Measurements from ENCODE around the gene KIAA1614. TPM values are rescaled to one million over a fixed set of nuclear protein-coding genes. Genes with fewer than 3 reads are reported as not detected.

KIAA1614 gene
- total RNA-seq, 2 donors from 2014 or later, result 0.22 to 0.67 TPM

- ATAC-seq, result no peak
These were observed 23.7 kb downstream of the KIAA1614 start for GRCh38 chr1:180936110-180937011.

DNA sequence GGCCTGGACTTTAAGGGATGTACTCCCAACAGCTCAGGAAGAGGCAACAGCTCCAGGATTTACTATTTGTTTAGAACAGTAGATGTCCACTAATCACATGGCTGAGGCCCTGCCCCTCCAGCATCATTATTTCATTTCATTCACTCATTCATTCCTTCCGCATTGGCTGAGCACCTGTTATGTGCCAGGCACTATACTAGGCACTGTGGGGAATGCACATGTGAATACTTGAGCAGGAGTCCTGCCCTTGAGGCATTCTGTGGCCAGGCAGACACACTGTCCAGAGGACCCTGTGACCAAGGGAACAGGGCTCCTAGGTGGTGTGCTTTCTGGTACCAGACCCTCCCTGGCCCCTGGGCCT, 24.3 kb downstream of the KIAA1614 start:
- ATAC-seq (no peak), DNase-seq (ENCODE audit: low spot score) (no peak)
- Mint-ChIP-seq H3K4me1 (ENCODE audit: low read depth in 2 of 2) (peaks cover 10 to 18% of the 10 kb centered on the region in 2 donors), H3K4me3 (no peak overlapping the region), H3K9me3 (no peaks in the 10 kb centered on the region), H3K36me3 (no peaks in the 10 kb centered on the region), H3K27ac (no peak overlapping the region), H3K27me3 (no peaks in the 10 kb centered on the region)

More at GRCh38 chr1:180936110-180937011, 23.7 kb downstream of the KIAA1614 start:
- Mint-ChIP-seq H3K4me1 (ENCODE audit: low read depth in 2 of 2) (peaks cover 10 to 24% of the 10 kb centered on the region in 2 donors), H3K36me3 (no peaks in the 10 kb centered on the region), H3K9me3 (no peaks in the 10 kb centered on the region), H3K4me3 (no peak overlapping the region), H3K27ac (no peak overlapping the region), H3K27me3 (no peaks in the 10 kb centered on the region)
- no peak for DNase-seq (ENCODE audit: low spot score)

DNA sequence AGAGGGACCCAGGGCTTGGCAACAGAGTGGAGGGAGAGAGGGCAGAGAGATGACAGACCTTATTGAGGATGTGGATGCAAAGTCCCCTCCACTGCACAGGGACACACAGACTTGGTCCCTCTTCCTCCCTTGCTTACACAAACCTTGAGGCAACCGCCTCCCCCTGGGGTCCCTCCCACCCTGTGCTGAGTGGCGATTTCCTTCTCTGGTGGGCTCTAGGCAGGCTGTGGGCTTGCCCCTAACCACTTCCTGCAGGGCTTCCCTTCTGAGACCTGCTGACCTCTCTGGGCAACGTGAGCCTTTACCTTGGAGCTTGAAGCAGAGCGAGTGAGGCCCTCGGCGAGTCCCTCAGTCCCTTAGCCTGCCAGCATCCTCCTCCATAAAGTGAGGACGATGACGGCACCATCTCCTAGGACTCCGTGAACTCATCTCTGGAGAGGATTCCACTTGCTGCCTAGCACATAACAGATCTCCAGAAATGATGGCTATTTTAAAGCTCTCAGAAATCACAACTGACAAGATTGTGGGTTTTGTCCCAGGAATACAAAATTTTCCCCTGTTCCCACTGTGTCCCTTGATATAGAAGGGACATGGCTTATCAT, 25.0 kb downstream of the KIAA1614 start:
- DNase-seq (ENCODE audit: low spot score) (no peak), ATAC-seq (peak in 1 of 2 donors; percentile 33)
- no peak overlapping the region for H3K4me3 Mint-ChIP-seq
- no peaks in the 10 kb centered on the region for H3K36me3 Mint-ChIP-seq
- H3K27me3 Mint-ChIP-seq, result no peaks in the 10 kb centered on the region
- peaks cover 10 to 18% of the 10 kb centered on the region in 2 donors for H3K4me1 Mint-ChIP-seq (ENCODE audit: low read depth in 2 of 2)
- H3K9me3 Mint-ChIP-seq, result no peaks in the 10 kb centered on the region
- peak overlapping the region in 1 of 2 donors; percentile 39 for H3K27ac Mint-ChIP-seq

GRCh38 chr1:180939073-180939710, 26.5 kb downstream of the KIAA1614 start:
- no peak for ATAC-seq
- Mint-ChIP-seq H3K36me3 (no peaks in the 10 kb centered on the region), H3K4me3 (no peak overlapping the region), H3K27me3 (no peaks in the 10 kb centered on the region), H3K9me3 (no peaks in the 10 kb centered on the region), H3K4me1 (ENCODE audit: low read depth in 2 of 2) (peaks cover 10 to 18% of the 10 kb centered on the region in 2 donors), H3K27ac (peak overlapping the region in 1 of 2 donors; percentile 59)
- no peak for DNase-seq (ENCODE audit: low spot score)

DNA sequence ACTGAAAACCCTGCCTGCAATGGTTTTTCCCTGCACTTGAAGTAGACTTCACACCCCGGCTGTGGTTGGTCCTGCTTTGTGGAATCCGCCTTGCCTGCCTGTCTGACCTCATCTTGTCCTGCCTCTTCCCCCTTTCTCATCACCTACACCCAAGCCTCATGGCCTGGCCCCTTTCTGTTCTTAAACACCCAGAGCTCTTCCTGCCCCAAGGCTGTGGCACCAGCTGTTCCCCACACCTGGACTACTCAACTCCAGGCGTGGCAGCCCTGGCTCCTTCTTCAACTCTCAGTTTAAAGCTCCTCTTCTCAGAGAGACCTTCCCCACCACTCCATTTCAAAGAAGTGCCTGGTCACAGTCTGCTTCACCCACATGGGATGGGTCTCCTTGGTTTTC, 27.0 kb downstream of the KIAA1614 start:
- H3K4me1 Mint-ChIP-seq (ENCODE audit: low read depth in 2 of 2), result peaks cover 6 to 15% of the 10 kb centered on the region in 2 donors
- no peaks in the 10 kb centered on the region for H3K27me3 Mint-ChIP-seq
- H3K27ac Mint-ChIP-seq, result peak overlapping the region in 1 of 2 donors; percentile 59
- ATAC-seq, result no peak
- H3K4me3 Mint-ChIP-seq, result no peak overlapping the region
- H3K36me3 Mint-ChIP-seq, result no peaks in the 10 kb centered on the region
- DNase-seq (ENCODE audit: low spot score), result no peak
- no peaks in the 10 kb centered on the region for H3K9me3 Mint-ChIP-seq

DNA sequence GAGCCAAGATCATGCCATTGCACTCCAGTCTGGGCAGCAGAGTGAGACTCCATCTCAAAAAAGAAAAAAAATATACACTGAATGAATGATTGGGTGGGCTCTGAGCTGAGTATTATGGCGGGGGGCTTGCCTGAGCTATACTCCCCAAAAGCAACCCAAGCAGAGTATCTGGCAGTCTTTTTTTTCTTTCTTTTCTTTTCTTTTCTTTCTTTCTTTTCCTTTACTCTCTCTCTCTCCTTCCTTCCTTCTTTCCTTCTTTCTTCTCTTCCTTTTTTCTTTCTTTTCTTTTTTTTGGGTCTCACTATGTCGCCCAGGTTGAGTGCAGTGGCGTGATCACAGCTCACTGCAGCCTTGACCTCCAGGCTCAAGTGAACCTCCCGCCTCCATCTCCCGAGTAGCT, 27.7 kb downstream of the KIAA1614 start:
- no peak for ATAC-seq
- H3K36me3 Mint-ChIP-seq, result no peaks in the 10 kb centered on the region
- H3K4me3 Mint-ChIP-seq, result no peak overlapping the region
- no peaks in the 10 kb centered on the region for H3K9me3 Mint-ChIP-seq
- H3K4me1 Mint-ChIP-seq (ENCODE audit: low read depth in 2 of 2), result peaks cover 5 to 15% of the 10 kb centered on the region in 2 donors
- DNase-seq (ENCODE audit: low spot score), result no peak
- no peak overlapping the region for H3K27ac Mint-ChIP-seq
- H3K27me3 Mint-ChIP-seq, result no peaks in the 10 kb centered on the region

GRCh38 chr1:180941518-180942275, 29.0 kb downstream of the KIAA1614 start:
- ATAC-seq (no peak), DNase-seq (ENCODE audit: low spot score) (no peak)
- no peaks in the 10 kb centered on the region for H3K27me3 Mint-ChIP-seq
- H3K9me3 Mint-ChIP-seq, result peaks cover under 1% of the 10 kb centered on the region
- H3K4me1 Mint-ChIP-seq (ENCODE audit: low read depth in 2 of 2), result peaks cover 5 to 15% of the 10 kb centered on the region in 2 donors
- no peak overlapping the region for H3K27ac Mint-ChIP-seq
- H3K36me3 Mint-ChIP-seq, result peaks cover 2% of the 10 kb centered on the region
- H3K4me3 Mint-ChIP-seq, result no peak overlapping the region

DNA sequence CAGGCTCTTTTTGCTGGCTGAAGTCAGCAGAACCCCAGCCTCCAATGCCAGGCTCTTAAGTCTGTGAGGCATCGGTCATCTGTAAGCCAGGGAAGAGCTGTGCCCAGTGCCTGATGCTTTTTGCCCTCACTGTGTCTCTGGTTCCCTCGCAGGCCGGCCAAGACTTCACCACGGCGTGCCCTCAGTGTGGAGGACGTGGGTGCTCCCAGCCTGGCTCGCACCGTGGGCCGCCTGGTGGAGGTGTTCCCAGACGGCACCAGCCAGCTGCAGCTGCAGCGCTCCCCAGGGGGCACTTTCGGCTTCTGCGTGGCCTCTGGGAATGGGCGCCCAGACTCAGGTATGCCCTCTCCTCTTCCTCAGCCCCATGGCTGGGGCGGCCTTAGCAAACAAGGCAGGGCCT, 32.5 kb downstream of the KIAA1614 start:
- Mint-ChIP-seq H3K9me3 (peaks cover 4% of the 10 kb centered on the region), H3K27me3 (no peaks in the 10 kb centered on the region), H3K36me3 (peaks cover 6% of the 10 kb centered on the region), H3K4me3 (no peak overlapping the region), H3K27ac (no peak overlapping the region), H3K4me1 (ENCODE audit: low read depth in 2 of 2) (no peaks in the 10 kb centered on the region)
- DNase-seq (ENCODE audit: low spot score), result no peak
- ATAC-seq, result no peak

DNA sequence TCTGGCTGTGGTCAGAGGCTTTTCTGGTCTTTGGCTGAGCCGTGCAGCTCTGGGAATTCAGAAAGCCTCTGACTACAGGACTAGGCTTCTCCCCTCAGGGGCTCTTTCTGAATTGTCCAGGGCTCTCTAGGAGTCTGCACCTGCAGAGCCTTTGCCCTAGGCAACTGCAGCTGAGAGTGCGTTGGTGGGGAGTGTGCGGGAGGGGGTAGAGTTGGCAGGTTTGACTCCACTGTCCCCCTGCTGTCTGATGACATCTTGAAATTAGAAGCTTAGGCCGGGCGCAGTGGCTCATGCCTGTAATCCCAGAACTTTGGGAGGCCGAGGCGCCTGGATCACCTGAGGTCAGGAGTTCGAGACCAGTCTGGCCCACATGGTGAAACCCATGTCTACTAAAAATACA, 32.9 kb downstream of the KIAA1614 start:
- Mint-ChIP-seq H3K9me3 (peaks cover 4% of the 10 kb centered on the region), H3K27me3 (no peaks in the 10 kb centered on the region), H3K4me1 (ENCODE audit: low read depth in 2 of 2) (no peaks in the 10 kb centered on the region), H3K27ac (no peak overlapping the region), H3K36me3 (peaks cover 6% of the 10 kb centered on the region), H3K4me3 (no peak overlapping the region)
- ATAC-seq (no peak), DNase-seq (ENCODE audit: low spot score) (no peak)

DNA sequence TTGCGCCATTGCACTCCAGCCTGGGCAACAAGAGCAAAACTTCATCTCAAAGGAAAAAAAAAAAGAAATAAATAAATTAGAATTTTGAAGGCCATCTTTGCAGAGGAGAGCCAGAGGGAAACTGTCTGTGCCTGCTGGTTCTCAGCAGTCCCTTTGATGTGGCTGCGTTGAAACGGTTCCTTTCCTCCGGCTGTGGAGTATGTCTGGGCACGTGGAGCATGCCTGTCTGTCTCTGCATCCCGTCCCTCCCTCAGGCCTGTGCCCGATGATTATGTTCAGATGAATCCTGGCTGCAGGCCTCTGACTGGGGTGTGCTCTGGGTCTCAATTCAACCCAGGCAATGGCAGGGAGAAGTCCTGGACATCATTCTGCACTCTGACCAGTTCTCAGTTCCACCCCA, 33.4 kb downstream of the KIAA1614 start:
- Mint-ChIP-seq H3K27me3 (no peaks in the 10 kb centered on the region), H3K4me3 (no peak overlapping the region), H3K36me3 (peaks cover 6% of the 10 kb centered on the region), H3K27ac (no peak overlapping the region), H3K4me1 (ENCODE audit: low read depth in 2 of 2) (no peaks in the 10 kb centered on the region), H3K9me3 (peaks cover 4% of the 10 kb centered on the region)
- DNase-seq (ENCODE audit: low spot score) (no peak), ATAC-seq (no peak)

DNA sequence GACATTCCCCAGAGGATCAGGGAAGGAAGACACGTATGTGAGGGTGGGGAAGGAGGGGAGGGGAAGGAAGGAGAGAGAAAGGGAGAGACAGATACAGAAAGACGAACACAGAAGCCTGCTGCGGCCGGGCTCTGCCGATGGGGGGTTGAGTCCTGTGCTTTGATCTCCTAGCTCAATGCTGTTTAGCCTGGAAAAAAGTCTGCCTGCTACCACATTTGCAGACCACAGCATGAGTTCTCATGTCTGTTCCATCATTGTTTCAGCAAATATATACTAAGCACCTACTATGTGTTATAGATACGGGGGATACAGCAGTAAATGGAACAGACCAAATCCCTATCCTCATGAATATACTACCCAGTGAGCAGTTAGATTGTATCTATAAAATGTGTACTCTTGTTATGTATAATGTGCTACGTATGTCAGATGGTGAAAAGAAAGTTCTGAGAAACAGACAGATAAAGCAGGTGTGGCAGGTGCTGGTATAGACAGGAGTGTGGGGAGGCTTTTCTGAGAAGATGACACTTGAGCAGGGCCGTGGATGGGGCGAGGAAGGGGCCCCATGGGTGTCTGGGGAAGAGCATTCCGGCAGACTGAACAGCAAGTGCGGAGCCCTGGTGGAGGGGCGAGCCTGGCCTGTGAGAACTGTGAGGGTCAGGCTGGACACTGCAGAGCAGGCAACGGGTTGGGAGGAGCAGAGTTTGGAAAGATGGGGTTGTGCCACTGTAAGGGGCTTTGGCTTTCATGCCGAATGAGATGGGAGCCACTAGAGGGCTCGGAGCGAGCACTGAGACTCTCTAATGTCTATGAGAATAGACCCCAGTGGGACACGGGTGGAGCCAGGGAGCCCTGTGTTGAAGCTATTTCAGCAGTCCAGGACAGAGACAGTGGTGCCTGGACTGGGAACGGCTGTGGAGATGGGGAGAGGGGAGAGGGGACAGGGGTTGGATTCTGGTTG, 34.1 kb downstream of the KIAA1614 start:
- Mint-ChIP-seq H3K27me3 (no peaks in the 10 kb centered on the region), H3K4me3 (no peak overlapping the region), H3K9me3 (peaks cover 4% of the 10 kb centered on the region), H3K27ac (no peak overlapping the region), H3K36me3 (peaks cover 6% of the 10 kb centered on the region), H3K4me1 (ENCODE audit: low read depth in 2 of 2) (no peaks in the 10 kb centered on the region)
- ATAC-seq (no peak), DNase-seq (ENCODE audit: low spot score) (no peak)

- H3K9me3 Mint-ChIP-seq, result peaks cover 4% of the 10 kb centered on the region
- H3K4me3 Mint-ChIP-seq, result no peak overlapping the region
- peaks cover 6% of the 10 kb centered on the region for H3K36me3 Mint-ChIP-seq
- ATAC-seq, result no peak
- H3K4me1 Mint-ChIP-seq (ENCODE audit: low read depth in 2 of 2), result no peaks in the 10 kb centered on the region
- no peaks in the 10 kb centered on the region for H3K27me3 Mint-ChIP-seq
- no peak for DNase-seq (ENCODE audit: low spot score)
- no peak overlapping the region for H3K27ac Mint-ChIP-seq
These were observed 34.8 kb downstream of the KIAA1614 start for GRCh38 chr1:180947499-180947885.
